AG10803 (cell line): Measurements from ENCODE around the gene RASL10B.
"Not testable (repeated sequence)": the region's sequence is repeated elsewhere in the genome, so short reads cannot be mapped to it uniquely, and the experiment has no call there.

Experiments
- DNase-seq: peaks from one replicate; pipeline ENCODE4 v3.0.0; 2010; ENCODE audit warnings: low read depth
- H3K4me3 ChIP-seq: 2 replicates; pipeline ENCODE4 v1.5.1; 2011; ENCODE audit warnings: mild to moderate bottlenecking, low read length, control low read depth
- TF ChIP-seq, protein P1 (sequence below): conservative IDR thresholded peaks from 2 replicates; pipeline ENCODE4 v1.5.1; 2011; ENCODE audit warnings: mild to moderate bottlenecking, low read length, control low read depth, inconsistent platforms

RASL10B gene

DNA sequence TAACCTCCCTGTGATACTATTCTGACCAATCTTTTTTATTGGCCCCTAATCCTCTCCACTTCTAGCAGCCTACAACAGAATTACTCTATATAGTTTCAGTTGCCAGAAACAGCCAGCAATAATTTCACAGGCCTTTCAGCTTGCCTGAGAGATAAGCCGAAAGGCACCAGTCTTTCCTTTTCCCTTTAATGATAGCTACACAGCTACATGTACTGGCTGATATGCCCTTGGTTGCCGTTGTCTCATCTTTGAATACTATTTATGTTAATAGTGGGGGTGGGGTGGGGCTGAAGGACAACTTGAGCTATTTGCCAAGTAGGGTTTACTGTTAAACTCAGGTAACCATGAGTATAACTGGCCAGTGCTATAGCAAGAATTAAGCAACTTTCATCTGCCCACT is 35.8 kb upstream of the RASL10B start:
- DNase-seq = no peak
- TF ChIP-seq, protein P1, sequence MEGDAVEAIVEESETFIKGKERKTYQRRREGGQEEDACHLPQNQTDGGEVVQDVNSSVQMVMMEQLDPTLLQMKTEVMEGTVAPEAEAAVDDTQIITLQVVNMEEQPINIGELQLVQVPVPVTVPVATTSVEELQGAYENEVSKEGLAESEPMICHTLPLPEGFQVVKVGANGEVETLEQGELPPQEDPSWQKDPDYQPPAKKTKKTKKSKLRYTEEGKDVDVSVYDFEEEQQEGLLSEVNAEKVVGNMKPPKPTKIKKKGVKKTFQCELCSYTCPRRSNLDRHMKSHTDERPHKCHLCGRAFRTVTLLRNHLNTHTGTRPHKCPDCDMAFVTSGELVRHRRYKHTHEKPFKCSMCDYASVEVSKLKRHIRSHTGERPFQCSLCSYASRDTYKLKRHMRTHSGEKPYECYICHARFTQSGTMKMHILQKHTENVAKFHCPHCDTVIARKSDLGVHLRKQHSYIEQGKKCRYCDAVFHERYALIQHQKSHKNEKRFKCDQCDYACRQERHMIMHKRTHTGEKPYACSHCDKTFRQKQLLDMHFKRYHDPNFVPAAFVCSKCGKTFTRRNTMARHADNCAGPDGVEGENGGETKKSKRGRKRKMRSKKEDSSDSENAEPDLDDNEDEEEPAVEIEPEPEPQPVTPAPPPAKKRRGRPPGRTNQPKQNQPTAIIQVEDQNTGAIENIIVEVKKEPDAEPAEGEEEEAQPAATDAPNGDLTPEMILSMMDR = no peak
- H3K4me3 ChIP-seq = no peak overlapping the region

DNA sequence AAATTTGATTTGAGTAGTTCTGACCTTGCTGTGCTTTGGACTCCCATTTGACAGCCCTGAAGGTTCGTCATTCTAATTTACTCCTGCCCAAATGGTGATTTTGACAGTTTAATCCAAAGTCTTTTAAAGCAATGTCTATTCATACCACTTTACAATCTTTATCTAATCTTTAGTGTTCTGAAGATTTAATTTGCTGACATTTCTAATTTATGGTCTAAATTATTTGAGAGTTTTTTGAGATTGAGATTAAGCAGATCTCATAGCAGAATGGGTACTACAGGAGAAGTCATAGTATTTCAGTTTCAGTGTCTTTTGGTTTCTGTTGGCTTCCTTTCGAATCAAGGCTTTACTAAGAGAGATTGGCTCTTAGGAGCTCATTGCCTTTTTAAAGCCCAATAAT is 32.6 kb upstream of the RASL10B start:
- no peak for DNase-seq
- TF ChIP-seq, protein P1 = no peak

DNA sequence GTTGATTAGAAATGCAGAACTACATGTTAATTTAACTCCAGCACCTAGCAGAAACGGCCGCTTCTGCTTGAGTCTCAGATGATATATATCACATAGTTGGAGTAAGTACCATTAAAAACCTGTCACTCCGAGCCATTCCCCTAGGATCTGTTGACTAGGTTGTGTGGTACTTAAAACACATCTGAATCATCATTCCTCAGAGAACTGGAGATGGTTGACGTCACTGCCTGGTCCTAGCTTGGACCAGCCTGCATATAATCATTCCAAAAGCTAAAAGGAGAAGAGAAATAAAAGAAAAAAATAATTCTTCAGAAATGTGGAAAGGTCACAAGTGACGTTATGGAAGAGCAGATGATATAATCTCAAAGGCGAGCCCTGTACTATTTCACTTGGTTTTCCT is 31.3 kb upstream of the RASL10B start:
- H3K4me3 ChIP-seq = no peak overlapping the region
- no peak for DNase-seq
- TF ChIP-seq, protein P1 = no peak

More for the DNA sequence above, 32.6 kb upstream of the RASL10B start:
- no peak overlapping the region for H3K4me3 ChIP-seq

DNA sequence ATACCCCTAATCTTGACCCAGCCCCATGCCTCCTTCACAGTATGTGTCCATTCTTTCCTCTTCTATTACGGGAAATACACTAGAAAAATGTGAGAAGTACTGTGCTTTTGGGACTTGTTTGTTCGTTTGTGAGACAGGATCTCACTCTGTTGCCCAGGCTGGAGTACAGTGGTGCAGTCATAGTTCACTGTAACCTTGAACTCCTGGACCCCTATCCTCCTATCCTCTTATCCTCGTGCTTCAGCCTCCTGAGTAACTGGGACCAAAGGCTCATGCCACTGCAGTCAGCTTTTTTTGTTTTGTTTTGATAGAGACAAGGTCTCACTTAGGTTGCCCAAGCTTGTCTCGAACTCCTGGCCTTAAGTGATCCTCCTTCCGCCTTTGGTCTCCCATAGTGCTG is 29.9 kb upstream of the RASL10B start:
- DNase-seq = no peak
- H3K4me3 ChIP-seq = no peak overlapping the region

DNA sequence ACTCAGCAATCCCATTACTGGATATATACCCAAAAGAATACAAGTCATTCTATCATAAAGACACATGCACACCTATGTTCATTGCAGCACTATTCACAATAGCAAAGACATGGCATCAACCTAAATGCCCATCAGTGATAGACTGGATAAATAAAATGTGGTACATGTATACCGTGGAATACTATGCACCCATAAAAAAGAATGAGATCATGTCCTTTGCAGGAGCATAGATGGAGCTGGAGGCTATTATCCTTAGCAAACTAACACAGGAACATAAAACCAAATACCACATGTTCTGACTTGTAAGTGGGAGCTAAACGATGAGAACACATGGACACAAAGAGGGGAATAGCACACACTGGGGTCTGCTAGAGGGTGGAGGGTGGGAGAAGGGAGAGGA is 28.1 kb upstream of the RASL10B start:
- not testable (repeated sequence) for DNase-seq, H3K4me3 ChIP-seq

More for the DNA sequence above, 29.9 kb upstream of the RASL10B start:
- TF ChIP-seq, protein P1 = no peak

DNA sequence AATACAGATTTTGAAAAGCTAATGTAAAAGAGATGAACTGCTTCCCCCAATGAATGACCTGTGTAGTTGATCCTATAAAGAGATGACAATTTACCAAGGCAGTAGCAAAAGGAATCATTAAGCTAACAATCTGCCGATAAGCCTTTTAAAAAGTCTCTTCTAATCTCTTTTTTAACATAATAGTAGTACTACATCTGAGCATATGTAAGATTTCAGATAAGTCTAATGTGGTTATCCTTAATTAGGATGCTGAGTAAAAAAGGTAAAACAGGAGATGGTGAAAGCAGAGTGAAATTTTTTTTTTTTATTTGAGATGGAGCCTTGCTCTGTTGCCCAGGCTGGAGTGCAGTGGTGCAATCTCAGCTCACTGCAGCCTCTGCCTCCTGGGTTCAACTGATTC is 26.2 kb upstream of the RASL10B start:
- TF ChIP-seq, protein P1 = no peak
- H3K4me3 ChIP-seq = no peak overlapping the region
- no peak for DNase-seq

DNA sequence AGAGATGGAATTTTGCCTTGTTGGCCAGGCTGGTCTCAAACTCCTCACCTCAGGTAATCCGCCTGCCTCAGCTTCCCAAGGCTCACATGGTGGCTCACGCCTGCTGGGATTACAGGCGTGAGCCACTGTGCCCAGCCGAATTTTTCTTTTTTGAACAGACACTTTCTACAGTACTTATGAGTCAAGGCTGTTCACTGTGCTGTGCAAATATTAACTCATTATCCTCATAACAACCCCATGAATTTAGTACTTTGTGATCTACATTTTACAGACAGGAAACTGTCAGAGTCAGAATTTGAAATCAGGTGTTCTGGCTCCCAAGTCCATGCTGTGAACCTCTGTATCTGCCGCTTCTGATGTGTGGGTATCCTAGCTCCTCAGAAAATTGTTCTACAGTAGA is 25.7 kb upstream of the RASL10B start:
- H3K4me3 ChIP-seq = no peak overlapping the region
- DNase-seq = no peak
- TF ChIP-seq, protein P1 = no peak

DNA sequence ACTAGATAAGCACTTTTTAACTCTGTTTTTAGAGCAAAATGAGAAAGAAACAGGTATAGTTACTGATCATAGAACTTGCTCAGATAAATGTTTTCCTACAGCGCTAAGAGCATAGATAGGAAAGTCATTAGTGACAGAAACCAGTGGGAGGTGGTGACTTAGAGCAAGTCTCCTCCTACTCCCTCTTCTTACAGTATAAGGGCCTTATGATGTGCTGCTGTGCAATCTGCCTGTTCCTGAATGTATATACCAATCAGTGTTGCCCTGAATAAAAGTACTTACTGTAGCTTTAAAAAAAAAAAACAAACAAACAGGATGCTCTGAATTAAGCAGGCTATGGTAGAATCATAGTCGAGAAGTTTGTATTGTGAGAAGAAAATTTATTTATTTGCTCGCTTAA is 23.3 kb upstream of the RASL10B start:
- no peak overlapping the region for H3K4me3 ChIP-seq
- TF ChIP-seq, protein P1 = no peak
- no peak for DNase-seq
